H7 (cell line): ENCODE data around the gene KIT. TPM values are rescaled to one million over a fixed set of nuclear protein-coding genes. Genes with fewer than 3 reads are reported as not detected.

Experiments
- DNase-seq: peaks from one replicate; pipeline ENCODE4 v3.0.0; 2012
- H3K27me3 ChIP-seq: 2 replicates; pipeline ENCODE4 v1.6.0; 2011; ENCODE audit warnings: mild to moderate bottlenecking, low read length; ENCODE audit not compliant: control insufficient read depth, insufficient read depth
- H3K36me3 ChIP-seq: replicated peaks from 2 replicates; pipeline ENCODE4 v1.5.1; 2011; ENCODE audit warnings: low read length; ENCODE audit not compliant: control insufficient read depth, insufficient read depth
- H3K4me3 ChIP-seq: 2 replicates; pipeline ENCODE4 v1.5.1; 2011; ENCODE audit warnings: low read depth, mild to moderate bottlenecking, control low read depth, low read length, moderate library complexity; ENCODE audit not compliant: insufficient read depth
- total RNA-seq: library from RNA; depleted of rRNA; stranded (reverse); fragments of >200 nt; shearing (Covaris generic); gene quantifications from 2 replicates; pipeline ENCODE4 v1.2.3, GENCODE V29; 2014

Gene KIT
- total RNA-seq, 1 experiment from 2014 or later: 9.6 TPM

DNA sequence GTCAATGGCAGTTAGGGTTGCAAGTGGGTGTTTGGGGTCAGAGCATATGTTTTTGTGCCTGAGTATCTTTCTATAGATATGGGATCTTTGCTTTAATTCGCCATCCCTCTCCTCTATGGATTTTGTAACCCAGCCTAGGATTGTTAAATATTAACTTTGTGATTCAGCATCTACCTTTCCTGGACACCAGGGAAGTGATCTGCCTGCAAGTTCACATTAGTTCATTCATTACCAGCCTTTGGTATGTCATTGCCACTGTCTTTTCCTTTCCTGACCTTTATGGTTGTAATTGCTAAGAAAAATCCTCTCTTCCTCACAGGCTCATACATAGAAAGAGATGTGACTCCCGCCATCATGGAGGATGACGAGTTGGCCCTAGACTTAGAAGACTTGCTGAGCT is 73.8 kb downstream of the KIT start:
- H3K36me3 ChIP-seq: no peaks in the 10 kb centered on the region
- H3K27me3 ChIP-seq: no peaks in the 10 kb centered on the region
- no peak overlapping the region for H3K4me3 ChIP-seq
- no peak for DNase-seq

DNA sequence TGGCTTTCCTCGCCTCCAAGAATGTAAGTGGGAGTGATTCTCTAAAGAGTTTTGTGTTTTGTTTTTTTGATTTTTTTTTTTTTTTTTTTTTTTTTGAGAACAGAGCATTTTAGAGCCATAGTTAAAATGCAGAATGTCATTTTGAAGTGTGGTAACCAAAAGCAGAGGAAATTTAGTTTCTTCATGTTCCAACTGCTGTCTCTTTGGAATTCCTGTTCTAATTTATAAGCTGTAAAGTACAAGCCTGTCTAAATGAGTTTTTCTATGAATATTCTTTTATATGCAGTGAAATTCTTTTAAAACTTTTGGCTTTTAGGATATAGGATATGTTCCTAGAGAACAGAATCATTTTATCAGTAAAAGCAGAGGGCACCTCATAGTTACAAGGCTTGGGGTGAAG is 74.2 kb downstream of the KIT start:
- DNase-seq: no peak
- no peak overlapping the region for H3K4me3 ChIP-seq
- no peaks in the 10 kb centered on the region for H3K27me3 ChIP-seq
- H3K36me3 ChIP-seq: 0 out of 2 replicates have a peak, but pooled peaks cover under 1% of the 10 kb centered on the region

DNA sequence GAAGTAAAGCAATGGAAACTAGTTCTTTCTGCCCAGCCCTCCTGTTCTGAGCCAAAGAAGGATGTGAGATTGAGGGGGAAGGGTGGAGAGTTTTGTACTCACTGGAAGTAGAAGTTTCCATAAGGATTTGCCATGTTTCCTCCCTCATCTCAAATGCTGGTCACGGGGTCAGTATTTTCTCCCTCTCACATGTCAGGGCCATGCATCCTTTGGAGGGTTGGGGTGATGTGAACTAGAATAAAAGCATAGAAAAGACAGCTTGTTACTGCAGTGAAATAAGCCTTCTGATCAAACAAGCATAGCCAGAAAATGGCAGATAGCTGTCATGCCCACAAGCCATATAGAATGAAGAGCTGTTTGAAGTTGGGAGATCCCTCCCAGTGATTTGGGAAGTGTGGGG is 79.7 kb downstream of the KIT start:
- no peak overlapping the region for H3K4me3 ChIP-seq
- no peaks in the 10 kb centered on the region for H3K27me3 ChIP-seq
- DNase-seq: no peak
- 0 out of 2 replicates have a peak, but pooled peaks cover 2% of the 10 kb centered on the region for H3K36me3 ChIP-seq

DNA sequence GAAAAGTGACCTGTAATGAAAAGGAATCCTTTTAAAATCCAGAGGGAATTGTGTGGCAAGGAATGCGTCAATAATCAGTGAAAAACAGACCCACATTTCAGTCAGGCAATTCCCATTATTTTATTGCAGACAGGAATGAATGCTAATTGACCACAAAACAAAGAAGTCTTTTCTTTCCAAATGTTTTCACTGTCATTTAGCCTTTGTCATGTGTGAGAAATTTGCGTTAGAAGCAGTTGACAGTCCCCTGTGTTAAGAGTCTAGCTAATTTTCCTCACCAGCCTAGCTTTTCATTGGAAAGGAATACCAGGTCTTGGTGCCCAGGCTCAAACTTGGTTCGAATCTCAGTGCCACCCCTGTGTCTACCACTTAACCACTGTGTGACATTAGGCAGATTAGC is 83.4 kb downstream of the KIT start:
- Histone ChIP-seq H3K4me3 (no peak overlapping the region), H3K27me3 (no peaks in the 10 kb centered on the region), H3K36me3 (0 out of 2 replicates have a peak, but pooled peaks cover 2% of the 10 kb centered on the region)
- DNase-seq: no peak

DNA sequence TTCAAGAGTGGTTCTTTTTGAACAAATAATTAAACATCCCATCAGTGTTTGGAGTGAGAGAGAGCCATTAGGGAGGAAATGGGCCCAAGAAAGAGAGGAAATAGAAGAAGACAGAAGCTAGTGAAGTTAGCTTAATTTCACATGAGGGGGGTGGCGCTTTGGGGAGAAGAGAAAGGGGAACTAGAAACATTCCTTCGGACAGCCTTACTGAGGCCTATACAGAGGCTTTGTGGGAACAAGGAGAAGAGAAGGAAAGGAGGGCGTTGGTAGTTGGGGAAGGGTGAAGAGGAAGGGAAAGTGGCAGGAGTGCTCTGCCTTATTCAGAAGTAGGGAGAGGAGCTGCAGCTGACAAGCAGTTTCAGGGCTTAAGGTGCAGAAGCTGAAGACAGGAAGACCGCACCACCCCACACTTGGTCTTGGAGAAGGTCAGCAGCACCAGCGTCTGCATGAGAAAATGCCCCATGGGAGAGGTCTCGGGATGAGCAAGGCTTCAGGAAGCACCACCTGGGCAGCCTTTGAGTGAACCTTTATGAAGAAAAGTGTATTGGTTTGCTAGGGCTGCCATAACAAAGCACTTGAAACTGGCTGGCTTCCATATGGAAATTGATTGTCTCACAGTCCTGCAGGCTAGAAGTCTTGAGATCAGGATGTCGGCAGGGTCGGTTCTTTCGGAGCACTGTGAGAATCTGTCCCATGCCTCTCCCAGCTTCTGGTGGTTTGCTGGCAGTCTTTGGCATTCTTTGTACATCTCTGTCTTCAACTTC is 85.1 kb downstream of the KIT start:
- Histone ChIP-seq H3K36me3 (no peaks in the 10 kb centered on the region), H3K4me3 (no peak overlapping the region), H3K27me3 (no peaks in the 10 kb centered on the region)
- no peak for DNase-seq

DNA sequence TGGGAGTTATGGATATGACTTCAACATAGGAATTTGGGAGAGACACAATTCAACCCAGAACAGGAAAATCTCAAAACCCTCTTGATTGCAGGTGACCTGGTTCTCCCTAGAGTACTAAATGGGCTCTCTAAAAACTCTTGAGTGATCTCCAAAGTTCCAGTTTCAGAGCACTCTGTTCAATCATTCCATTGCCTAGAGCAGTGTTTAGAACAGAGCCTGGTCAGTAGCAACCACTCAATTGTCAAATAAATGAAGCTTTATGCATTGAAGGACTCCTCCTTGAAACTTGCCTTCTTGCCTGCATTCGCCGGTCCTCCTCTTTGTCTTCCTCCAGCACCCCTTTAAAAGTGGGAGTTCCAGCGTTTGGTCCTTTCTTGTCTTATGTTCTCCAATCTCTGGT is 85.8 kb downstream of the KIT start:
- Histone ChIP-seq H3K27me3 (no peaks in the 10 kb centered on the region), H3K4me3 (no peak overlapping the region), H3K36me3 (no peaks in the 10 kb centered on the region)
- DNase-seq: no peak

DNA sequence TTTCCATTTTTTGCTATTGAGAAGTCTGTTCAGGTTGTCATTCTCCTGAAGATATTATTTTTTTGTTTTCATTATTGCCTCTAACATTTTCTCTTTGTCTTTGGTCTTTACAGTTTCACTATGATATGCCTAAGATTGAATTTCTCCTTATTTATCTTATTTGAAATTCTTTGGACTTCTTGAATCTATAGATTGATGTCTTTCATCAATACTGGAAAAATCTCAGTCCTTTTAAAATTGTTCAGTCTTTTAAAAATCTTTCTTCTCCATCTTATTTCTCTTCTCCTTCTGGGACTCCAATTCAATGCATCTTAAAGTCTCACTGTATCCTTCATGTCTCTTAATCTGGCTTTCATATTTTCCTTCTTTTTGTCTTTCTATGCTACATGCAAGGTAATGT is 86.7 kb downstream of the KIT start:
- Histone ChIP-seq H3K36me3 (no peaks in the 10 kb centered on the region), H3K27me3 (no peaks in the 10 kb centered on the region), H3K4me3 (no peak overlapping the region)
- no peak for DNase-seq

DNA sequence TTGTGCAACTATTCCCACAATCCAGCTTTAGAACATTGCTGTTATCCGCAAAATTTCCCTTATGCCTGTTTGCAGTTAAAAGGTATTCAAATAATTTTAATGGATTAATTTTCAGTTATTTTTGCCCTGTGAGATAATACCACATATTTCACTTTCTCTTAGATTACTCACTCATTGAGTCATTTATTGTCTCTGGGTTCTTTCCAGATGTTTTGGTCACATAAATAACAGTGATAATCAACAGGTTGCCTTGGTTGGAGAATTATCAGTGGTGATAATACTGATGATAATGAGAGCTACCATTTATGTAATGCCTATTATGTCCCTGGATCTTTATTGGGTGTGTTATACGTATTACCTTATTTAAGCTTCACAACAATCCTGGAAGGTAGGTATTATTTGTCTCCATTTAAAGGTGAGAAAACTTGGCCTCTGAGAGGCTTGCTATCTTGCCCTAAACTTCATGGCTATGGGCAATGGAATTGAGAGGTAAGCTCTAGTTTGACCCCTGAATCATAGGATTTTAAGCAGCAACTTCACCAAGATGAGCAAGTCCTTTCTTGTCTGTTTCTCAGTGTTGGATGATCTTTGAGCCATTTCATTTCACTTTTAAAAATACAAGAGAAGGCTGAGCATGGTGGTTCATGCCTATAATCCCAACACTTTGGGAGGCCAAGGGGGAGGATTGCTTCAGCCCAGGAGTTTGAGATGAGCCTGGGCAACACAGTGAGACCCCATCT is 87.4 kb downstream of the KIT start:
- Histone ChIP-seq H3K27me3 (no peaks in the 10 kb centered on the region), H3K4me3 (no peak overlapping the region), H3K36me3 (no peaks in the 10 kb centered on the region)
- DNase-seq: no peak

DNA sequence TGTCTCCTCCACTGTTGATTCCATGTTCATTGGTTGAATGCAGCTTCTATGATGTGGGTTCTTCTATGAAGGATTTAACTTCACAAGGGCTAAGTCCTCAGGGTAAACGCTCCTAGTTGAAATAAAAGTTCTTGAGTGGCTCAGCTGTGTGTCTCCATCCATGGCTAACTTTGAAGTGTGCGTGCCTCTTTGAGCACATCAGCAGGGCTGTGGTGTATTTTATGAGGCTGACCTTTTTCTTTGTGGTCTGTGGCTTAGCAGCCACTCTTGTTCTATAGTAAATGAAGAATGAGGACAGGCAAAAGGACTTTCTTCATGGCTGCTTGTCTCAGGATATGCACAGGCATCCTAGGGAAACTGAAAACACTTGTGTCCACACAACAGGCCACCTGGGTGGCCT is 88.5 kb downstream of the KIT start:
- H3K27me3 ChIP-seq: no peaks in the 10 kb centered on the region
- no peaks in the 10 kb centered on the region for H3K36me3 ChIP-seq
- DNase-seq: no peak
- no peak overlapping the region for H3K4me3 ChIP-seq

DNA sequence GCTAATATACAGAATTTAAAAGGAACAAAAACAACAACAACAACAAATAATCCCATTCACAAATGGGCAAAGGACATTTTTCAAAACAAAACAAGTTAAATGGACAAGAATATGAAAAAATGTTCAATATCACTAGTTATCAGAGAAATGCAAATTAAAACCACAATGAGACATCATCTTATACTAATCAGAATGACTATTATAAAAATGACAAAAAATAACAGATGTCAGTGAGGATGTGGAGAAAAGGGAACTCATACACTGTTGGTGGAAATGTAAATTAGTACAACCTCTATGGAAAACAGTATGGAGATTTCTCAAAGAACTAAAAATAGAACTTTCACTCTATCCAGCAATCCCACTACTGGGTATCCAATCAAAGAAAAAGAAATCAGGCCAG is 92.6 kb downstream of the KIT start:
- Histone ChIP-seq H3K36me3 (no peaks in the 10 kb centered on the region), H3K27me3 (no peaks in the 10 kb centered on the region), H3K4me3 (no peak overlapping the region)
- no peak for DNase-seq

DNA sequence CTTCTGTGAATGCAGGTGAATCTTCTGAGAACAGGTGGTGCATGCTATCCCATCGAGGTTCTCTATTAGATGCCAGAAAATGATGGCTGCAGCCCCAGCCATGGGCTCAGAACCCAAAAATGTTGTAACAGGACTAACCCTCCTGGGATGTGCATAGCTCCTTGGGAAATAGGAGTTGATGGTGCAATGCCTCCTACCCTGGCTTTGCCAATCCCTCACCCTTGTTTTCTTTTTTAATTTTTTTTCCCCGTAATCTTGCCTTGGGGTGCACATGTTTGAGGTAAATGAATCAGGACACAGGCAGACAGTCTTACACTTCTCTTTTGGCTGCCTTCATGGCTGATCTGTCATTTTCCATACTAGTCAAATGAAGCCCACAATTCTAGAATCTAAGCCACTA is 96.6 kb downstream of the KIT start:
- DNase-seq: no peak
- H3K4me3 ChIP-seq: no peak overlapping the region
- no peaks in the 10 kb centered on the region for H3K27me3 ChIP-seq
- no peaks in the 10 kb centered on the region for H3K36me3 ChIP-seq

DNA sequence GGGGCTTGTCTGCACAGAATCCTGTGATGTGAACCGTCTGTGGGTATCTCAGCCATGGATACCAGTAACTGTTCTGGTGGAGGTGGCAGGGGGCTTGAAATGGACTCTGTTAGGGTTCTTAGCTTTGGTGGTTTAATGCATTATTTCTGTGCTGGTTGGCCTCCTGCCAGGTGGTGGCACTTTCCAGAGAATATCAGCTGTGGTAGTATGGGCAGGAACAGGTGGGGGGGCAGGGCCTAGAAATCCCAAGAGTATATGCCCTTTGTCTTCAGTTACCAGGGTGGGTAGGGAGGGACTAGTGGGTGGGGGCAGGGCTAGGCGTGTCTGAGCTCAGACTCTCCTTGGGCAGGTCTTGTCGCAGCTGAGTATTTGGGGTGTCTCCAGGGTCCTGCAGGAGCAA is 106.7 kb downstream of the KIT start:
- DNase-seq: no peak
- Histone ChIP-seq H3K4me3 (no peak overlapping the region), H3K27me3 (no peaks in the 10 kb centered on the region), H3K36me3 (no peaks in the 10 kb centered on the region)

DNA sequence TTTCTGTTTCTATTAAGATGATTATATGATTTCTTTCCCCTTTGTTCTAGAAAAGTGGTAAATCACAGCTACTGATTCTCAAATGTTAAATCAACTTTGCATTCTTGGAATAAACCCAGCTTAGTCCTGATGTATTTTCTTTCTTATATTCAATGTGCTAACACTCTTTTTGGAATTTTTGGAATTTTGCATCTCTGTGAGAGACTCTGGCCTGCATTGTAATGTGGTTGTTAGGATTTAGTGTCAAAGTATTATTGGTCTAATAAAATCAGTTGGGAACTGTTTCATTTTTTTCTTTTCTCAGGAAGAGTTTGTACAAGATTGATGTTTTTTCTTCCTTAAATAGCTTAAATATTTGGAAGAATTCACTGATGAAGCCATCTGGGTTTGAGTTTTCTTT is 109.6 kb downstream of the KIT start:
- Histone ChIP-seq H3K27me3 (no peaks in the 10 kb centered on the region), H3K4me3 (no peak overlapping the region), H3K36me3 (no peaks in the 10 kb centered on the region)
- DNase-seq: no peak

DNA sequence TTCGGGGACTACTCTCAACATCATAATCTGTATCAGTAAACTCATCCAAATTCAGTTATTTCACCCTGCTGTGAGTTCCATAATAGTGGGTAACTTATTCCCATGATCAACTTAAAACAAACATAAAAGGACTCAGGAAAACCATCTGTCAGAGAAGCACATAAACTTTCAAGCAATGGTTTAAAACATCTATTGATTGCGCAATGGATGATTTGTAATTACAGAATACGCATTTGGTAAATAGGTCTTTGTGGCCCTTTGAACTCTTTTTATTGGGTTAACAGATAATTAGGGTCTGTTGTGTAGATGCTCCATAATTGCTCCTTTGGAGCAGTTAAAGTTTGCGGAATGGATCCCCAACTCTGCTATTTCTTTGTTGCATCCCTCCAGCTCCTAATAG is 115.3 kb downstream of the KIT start:
- no peak for DNase-seq
- H3K36me3 ChIP-seq: no peaks in the 10 kb centered on the region
- no peak overlapping the region for H3K4me3 ChIP-seq
- H3K27me3 ChIP-seq: no peaks in the 10 kb centered on the region

DNA sequence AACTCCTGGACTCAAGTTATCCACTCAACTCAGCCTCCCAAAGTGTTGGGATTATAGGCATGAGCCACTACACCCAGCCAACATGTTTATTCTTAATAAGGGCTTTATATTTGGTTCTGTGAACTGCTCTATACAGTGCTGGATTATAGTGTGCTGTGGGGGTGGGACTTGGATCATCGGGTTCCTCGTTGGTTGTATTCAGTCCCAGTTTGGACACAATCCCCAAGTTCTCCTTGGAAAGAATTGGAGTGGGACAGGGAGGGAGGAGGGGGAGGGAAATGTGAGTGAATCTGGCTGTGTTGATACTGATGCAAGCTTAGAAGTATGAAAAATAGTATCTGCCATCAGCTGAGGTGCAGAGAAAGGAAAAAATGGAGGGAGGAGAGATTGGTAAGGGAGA is 121.3 kb downstream of the KIT start:
- no peak for DNase-seq
- H3K4me3 ChIP-seq: no peak overlapping the region
- no peaks in the 10 kb centered on the region for H3K36me3 ChIP-seq
- H3K27me3 ChIP-seq: no peaks in the 10 kb centered on the region
